ENCODE measurements around the gene CCDC71L.

Gene CCDC71L

GRCh38 chr7:106620034-106620433, 40.9 kb downstream of the CCDC71L start:
- H3K9me3 ChIP-seq = peaks cover 0 to 10% (median 9%) of the 10 kb centered on the region in 3 donors
- H3K27ac ChIP-seq = no peak overlapping the region
- intact Hi-C loops (cut with DNase I; ENCODE audit: low total_unique reads) = no loop called here
- H3K27me3 ChIP-seq = no peaks in the 10 kb centered on the region
- DNase-seq = no peak
- H3K36me3 ChIP-seq = no peaks in the 10 kb centered on the region
- H3K4me1 ChIP-seq = peaks cover 0 to 49% (median 17%) of the 10 kb centered on the region in 4 donors
- H3K4me3 ChIP-seq = no peak overlapping the region
- TF ChIP-seq CTCF (IDR thresholded peaks at IDR 0.05) = no peak

- H3K4me1 ChIP-seq = peaks cover 0 to 49% (median 16%) of the 10 kb centered on the region in 4 donors
- no peak overlapping the region for H3K27ac ChIP-seq
- H3K4me3 ChIP-seq = no peak overlapping the region
- no peaks in the 10 kb centered on the region for H3K36me3 ChIP-seq
- peaks cover 0 to 10% (median 9%) of the 10 kb centered on the region in 3 donors for H3K9me3 ChIP-seq
- TF ChIP-seq CTCF (IDR thresholded peaks at IDR 0.05) = no peak
- no peaks in the 10 kb centered on the region for H3K27me3 ChIP-seq
- intact Hi-C loops (cut with DNase I; ENCODE audit: low total_unique reads) = no loop called here
- DNase-seq = no peak
Observed at GRCh38 chr7:106619213-106619612, 41.7 kb downstream of the CCDC71L start.

GRCh38 chr7:106618480-106618879, 42.5 kb downstream of the CCDC71L start:
- Histone ChIP-seq H3K27ac (no peak overlapping the region), H3K4me3 (no peak overlapping the region), H3K4me1 (peaks cover 0 to 49% (median 13%) of the 10 kb centered on the region in 4 donors), H3K27me3 (no peaks in the 10 kb centered on the region), H3K36me3 (no peaks in the 10 kb centered on the region), H3K9me3 (peaks cover 0 to 10% (median 9%) of the 10 kb centered on the region in 3 donors)
- DNase-seq = no peak
- intact Hi-C loops (cut with DNase I; ENCODE audit: low total_unique reads) = no loop called here
- no peak for TF ChIP-seq CTCF (IDR thresholded peaks at IDR 0.05)

- intact Hi-C loops (cut with DNase I; ENCODE audit: low total_unique reads) = no loop called here
Observed at GRCh38 chr7:106617860-106618259, 43.1 kb downstream of the CCDC71L start.

GRCh38 chr7:106616708-106617051, 44.3 kb downstream of the CCDC71L start:
- DNase-seq = no peak
- TF ChIP-seq CTCF (IDR thresholded peaks at IDR 0.05) = no peak
- H3K4me1 ChIP-seq = peaks cover 0 to 48% (median 12%) of the 10 kb centered on the region in 4 donors

More at GRCh38 chr7:106617860-106618259, 43.1 kb downstream of the CCDC71L start:
- peaks cover 0 to 10% (median 9%) of the 10 kb centered on the region in 3 donors for H3K9me3 ChIP-seq
- H3K36me3 ChIP-seq = no peaks in the 10 kb centered on the region
- H3K27me3 ChIP-seq = no peaks in the 10 kb centered on the region
- peaks cover 0 to 48% (median 12%) of the 10 kb centered on the region in 4 donors for H3K4me1 ChIP-seq
- no peak for DNase-seq
- no peak overlapping the region for H3K27ac ChIP-seq
- no peak for TF ChIP-seq CTCF (IDR thresholded peaks at IDR 0.05)
- no peak overlapping the region for H3K4me3 ChIP-seq

More at GRCh38 chr7:106616708-106617051, 44.3 kb downstream of the CCDC71L start:
- H3K36me3 ChIP-seq = no peaks in the 10 kb centered on the region
- intact Hi-C loops (cut with DNase I; ENCODE audit: low total_unique reads) = no loop called here
- H3K4me3 ChIP-seq = no peak overlapping the region
- H3K27ac ChIP-seq = no peak overlapping the region
- no peaks in the 10 kb centered on the region for H3K27me3 ChIP-seq
- peaks cover 0 to 5% (median 4%) of the 10 kb centered on the region in 3 donors for H3K9me3 ChIP-seq
